ENCODE measurements around the gene WHRN. TPM values are rescaled to one million over a fixed set of nuclear protein-coding genes. Genes with fewer than 3 reads are reported as not detected.
A peak's percentile ranks its signal among the peaks of the same experiment; 100 is the strongest.

WHRN gene
- total RNA-seq, 1 experiment from 2014 or later, result 19.8 TPM

DNA sequence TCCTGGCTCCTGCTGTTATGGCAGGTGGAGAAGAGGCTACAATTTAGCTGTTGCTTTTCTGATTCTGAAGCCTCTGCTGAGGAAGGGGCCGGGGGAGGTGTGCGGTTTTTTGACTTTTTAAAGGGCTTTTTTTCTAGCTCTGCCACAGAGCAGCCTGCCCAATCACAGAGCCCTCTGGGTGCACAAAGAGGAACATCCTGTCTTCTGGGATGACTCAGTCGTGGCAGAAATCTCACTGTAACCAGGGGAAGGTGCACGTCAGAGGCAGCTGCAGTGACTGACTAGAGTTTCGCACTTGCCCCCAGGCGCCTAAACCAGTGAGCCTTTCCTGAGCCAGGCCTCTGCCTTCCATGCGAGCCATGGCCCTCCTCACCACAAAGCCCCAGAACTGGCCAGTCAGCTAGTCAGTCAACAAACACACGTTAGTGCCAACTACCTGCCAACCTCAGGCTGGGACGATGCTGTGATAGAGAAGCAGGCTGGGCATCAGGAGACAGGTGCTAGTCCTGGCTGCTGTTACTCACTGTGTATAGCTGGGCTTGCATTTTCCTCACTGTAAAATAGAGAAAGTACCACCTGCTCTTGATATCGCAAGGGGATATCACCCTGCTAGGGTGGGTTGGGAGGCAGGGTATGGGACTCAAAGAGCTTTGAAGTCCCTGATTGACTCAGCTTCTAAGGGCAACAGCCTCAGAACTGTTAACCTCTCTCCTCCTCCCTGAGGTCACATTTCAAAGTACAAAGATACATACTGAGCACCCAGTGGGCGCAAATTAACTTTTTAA, 119.7 kb downstream of the WHRN start:
- Histone ChIP-seq H3K4me3 (no peak overlapping the region), H3K9me3 (ENCODE audit: insufficient read depth, low read depth) (no peaks in the 10 kb centered on the region), H4K20me1 (ENCODE audit: insufficient read depth) (no peaks in the 10 kb centered on the region), H3K27ac (peak overlapping the region; percentile 75), H3K4me2 (peak overlapping the region; percentile 58), H3F3A (ENCODE audit: insufficient read depth, low read depth) (peaks cover 8% of the 10 kb centered on the region; the same call in 1 of the 2 replicates), H3K27me3 (ENCODE audit: insufficient read depth, low read depth) (no peaks in the 10 kb centered on the region), H3K9me2 (ENCODE audit: insufficient read depth) (no peaks in the 10 kb centered on the region), H3K79me2 (ENCODE audit: low read depth) (no peaks in the 10 kb centered on the region), H2AFZ (no peak overlapping the region), H3K36me3 (ENCODE audit: low read depth) (no peaks in the 10 kb centered on the region), H3K4me1 (replicated peaks; ENCODE audit: insufficient read depth) (peaks cover 18% of the 10 kb centered on the region)
- DNase-seq, result peak; percentile 75 to 89
- POLR2A ChIA-PET (ENCODE audit: unreplicated experiment), result interaction anchor here (0.7 kb wide), 1 partner anchor 9 kb away, joined by 4 read pairs; no protein-coding TSS in a partner anchor
- TF ChIP-seq, protein P1, sequence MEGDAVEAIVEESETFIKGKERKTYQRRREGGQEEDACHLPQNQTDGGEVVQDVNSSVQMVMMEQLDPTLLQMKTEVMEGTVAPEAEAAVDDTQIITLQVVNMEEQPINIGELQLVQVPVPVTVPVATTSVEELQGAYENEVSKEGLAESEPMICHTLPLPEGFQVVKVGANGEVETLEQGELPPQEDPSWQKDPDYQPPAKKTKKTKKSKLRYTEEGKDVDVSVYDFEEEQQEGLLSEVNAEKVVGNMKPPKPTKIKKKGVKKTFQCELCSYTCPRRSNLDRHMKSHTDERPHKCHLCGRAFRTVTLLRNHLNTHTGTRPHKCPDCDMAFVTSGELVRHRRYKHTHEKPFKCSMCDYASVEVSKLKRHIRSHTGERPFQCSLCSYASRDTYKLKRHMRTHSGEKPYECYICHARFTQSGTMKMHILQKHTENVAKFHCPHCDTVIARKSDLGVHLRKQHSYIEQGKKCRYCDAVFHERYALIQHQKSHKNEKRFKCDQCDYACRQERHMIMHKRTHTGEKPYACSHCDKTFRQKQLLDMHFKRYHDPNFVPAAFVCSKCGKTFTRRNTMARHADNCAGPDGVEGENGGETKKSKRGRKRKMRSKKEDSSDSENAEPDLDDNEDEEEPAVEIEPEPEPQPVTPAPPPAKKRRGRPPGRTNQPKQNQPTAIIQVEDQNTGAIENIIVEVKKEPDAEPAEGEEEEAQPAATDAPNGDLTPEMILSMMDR (conservative IDR thresholded peaks at IDR 0.05), result no peak
- TF ChIP-seq EZH2 (IDR thresholded peaks at IDR 0.05; ENCODE audit: low read depth), result no peak
- intact Hi-C loops (cut with micrococcal nuclease; ENCODE audit: unreplicated experiment), result no loop called here
- no TSS peak for BruUV-seq (replicated peaks)
- CTCF ChIA-PET, result no interaction called here

DNA sequence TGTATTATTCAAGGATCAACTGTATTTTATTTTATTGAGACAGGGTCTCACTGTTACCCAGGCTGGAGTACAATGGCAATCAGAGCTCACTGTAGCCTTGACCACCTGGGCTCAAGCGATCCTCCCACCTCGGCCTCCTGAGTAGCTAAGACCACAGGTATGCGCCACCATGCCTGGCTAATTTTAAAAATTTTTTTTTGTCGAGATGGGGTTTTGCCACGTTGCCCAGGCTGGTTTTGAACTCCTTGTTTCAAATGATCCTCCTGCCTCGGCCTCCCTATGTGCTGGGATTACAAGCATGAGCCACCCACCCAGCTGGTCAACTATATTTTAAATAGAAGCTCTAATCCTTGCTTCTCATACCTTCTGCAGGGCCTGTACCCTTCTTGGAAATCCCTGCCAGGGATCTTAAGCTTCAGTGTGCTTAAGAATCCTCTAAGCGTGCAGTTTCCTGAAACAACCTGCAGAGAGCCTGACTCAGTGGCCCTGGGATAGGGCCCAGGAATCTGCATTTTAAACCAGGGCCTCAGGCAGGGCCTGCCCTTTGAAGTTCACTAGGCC, 120.4 kb downstream of the WHRN start:
- H3K9me3 ChIP-seq (ENCODE audit: insufficient read depth, low read depth), result no peaks in the 10 kb centered on the region
- POLR2A ChIA-PET (ENCODE audit: unreplicated experiment), result no interaction called here
- peak overlapping the region; percentile 58 for H3K4me2 ChIP-seq
- CTCF ChIA-PET, result interaction anchor here (0.6 kb wide), 1 partner anchor 18 kb away, joined by 3 read pairs; no protein-coding TSS in a partner anchor
- no peaks in the 10 kb centered on the region for H4K20me1 ChIP-seq (ENCODE audit: insufficient read depth)
- TF ChIP-seq, protein P1 (conservative IDR thresholded peaks at IDR 0.05), result no peak
- no peak for TF ChIP-seq EZH2 (IDR thresholded peaks at IDR 0.05; ENCODE audit: low read depth)
- no peak overlapping the region for H3K4me3 ChIP-seq
- DNase-seq, result no peak
- H3F3A ChIP-seq (ENCODE audit: insufficient read depth, low read depth), result peaks cover 8% of the 10 kb centered on the region; the same call in 1 of the 2 replicates
- H3K36me3 ChIP-seq (ENCODE audit: low read depth), result no peaks in the 10 kb centered on the region
- intact Hi-C loops (cut with micrococcal nuclease; ENCODE audit: unreplicated experiment), result no loop called here
- no TSS peak for BruUV-seq (replicated peaks)
- H3K27ac ChIP-seq, result peak overlapping the region; percentile 75
- H3K9me2 ChIP-seq (ENCODE audit: insufficient read depth), result no peaks in the 10 kb centered on the region
- no peaks in the 10 kb centered on the region for H3K79me2 ChIP-seq (ENCODE audit: low read depth)
- H3K27me3 ChIP-seq (ENCODE audit: insufficient read depth, low read depth), result no peaks in the 10 kb centered on the region
- peaks cover 18% of the 10 kb centered on the region for H3K4me1 ChIP-seq (replicated peaks; ENCODE audit: insufficient read depth)
- H2AFZ ChIP-seq, result no peak overlapping the region

DNA sequence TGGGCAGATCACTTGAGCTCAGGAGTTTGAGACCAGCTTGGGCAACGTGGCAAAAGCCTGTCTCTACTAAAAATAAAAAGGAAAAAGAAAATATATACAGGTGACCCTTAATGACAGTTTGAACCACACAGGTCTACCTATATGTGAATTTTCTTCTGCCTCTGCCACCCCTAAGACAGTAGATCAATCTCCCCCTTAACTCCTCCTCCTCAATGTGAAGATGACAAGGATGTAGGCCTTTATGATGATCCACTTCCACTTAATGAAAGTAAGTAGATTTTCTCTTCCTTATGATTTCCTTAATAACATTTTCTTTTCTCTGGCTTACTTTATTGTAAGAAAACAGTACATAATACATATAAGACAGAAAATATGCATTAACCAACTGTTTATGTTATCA, 120.9 kb downstream of the WHRN start:
- CTCF ChIA-PET, result interaction anchor here (0.5 to 0.6 kb wide), 2 partner anchors 19 to 1137 kb away, joined by 3 to 5 read pairs; no protein-coding TSS in a partner anchor
- no peak overlapping the region for H2AFZ ChIP-seq

More for the DNA sequence above, 120.9 kb downstream of the WHRN start:
- Histone ChIP-seq H4K20me1 (ENCODE audit: insufficient read depth) (no peaks in the 10 kb centered on the region), H3K27ac (no peak overlapping the region; the same call in 1 of the 2 replicates), H3K9me3 (ENCODE audit: insufficient read depth, low read depth) (no peaks in the 10 kb centered on the region), H3K36me3 (ENCODE audit: low read depth) (no peaks in the 10 kb centered on the region), H3K4me2 (no peak overlapping the region), H3K9me2 (ENCODE audit: insufficient read depth) (no peaks in the 10 kb centered on the region), H3K27me3 (ENCODE audit: insufficient read depth, low read depth) (no peaks in the 10 kb centered on the region), H3K4me3 (no peak overlapping the region), H3K4me1 (replicated peaks; ENCODE audit: insufficient read depth) (peaks cover 18% of the 10 kb centered on the region), H3F3A (ENCODE audit: insufficient read depth, low read depth) (peaks cover 8% of the 10 kb centered on the region; the same call in 1 of the 2 replicates), H3K79me2 (ENCODE audit: low read depth) (no peaks in the 10 kb centered on the region)
- intact Hi-C loops (cut with micrococcal nuclease; ENCODE audit: unreplicated experiment), result no loop called here
- TF ChIP-seq EZH2 (IDR thresholded peaks at IDR 0.05; ENCODE audit: low read depth), result no peak
- TF ChIP-seq, protein P1 (conservative IDR thresholded peaks at IDR 0.05), result no peak
- POLR2A ChIA-PET (ENCODE audit: unreplicated experiment), result no interaction called here
- DNase-seq, result no peak
- BruUV-seq (replicated peaks), result no TSS peak

Measured in PC-9 (cell line).